ENCODE measurements around the gene MTA1. TPM values are rescaled to one million over a fixed set of nuclear protein-coding genes. Genes with fewer than 3 reads are reported as not detected.

The MTA1 gene
- total and polyA plus RNA-seq, 10 of the 15 experiments (the other 5 are each of a cell fraction or from before 2014, with no cell fraction given), result 0.14 to 162 (median 30.6) TPM

DNA sequence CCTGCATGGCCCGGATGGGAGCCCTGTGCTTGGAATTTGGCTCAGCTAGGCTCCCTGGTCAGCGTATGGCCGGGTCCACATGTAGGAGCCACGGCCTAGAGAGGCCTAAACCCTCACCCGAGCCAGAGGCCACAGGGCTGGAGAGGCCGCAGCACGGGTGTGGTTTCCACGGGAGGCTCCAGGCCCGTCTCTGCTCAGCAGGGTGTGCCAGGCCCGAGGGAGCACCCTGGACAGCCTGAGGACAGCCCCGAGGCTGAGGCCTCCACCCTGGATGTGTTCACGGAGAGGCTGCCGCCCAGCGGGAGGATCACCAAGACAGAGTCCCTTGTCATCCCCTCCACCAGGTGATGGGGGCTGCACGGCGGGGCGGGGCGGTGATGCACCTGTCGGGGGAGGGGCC is 38.9 kb upstream of the MTA1 start:
- WGBS (ENCODE audit: insufficient coverage, insufficient replicate concordance, low lambda C conversion rate, missing lambda C conversion rate), result 62% methylated on average over 14 of the region's 19 CpGs
- Histone ChIP-seq H3K9ac (ENCODE audit: control insufficient read depth, insufficient read depth, low read length) (no peak overlapping the region), H3K36me3 (ENCODE audit: control insufficient read depth in 2 of 2, insufficient read depth in 2 of 2, low read length in 1 of 2) (no peaks in the 10 kb centered on the region), H2AFZ (ENCODE audit: control insufficient read depth, low read depth, low read length) (no peak overlapping the region), H3K27me3 (replicated peaks in 1 of 2; ENCODE audit: control insufficient read depth in 2 of 2, insufficient read depth in 2 of 2, low read length in 1 of 2) (no peaks in the 10 kb centered on the region), H3K4me3 (no peak overlapping the region), H3K4me1 (ENCODE audit: control insufficient read depth, insufficient read depth, low read length) (no peaks in the 10 kb centered on the region; the same call in none of the 2 replicates), H4K20me1 (ENCODE audit: control insufficient read depth, insufficient read depth) (no peaks in the 10 kb centered on the region), H3K9me3 (replicated peaks; ENCODE audit: control insufficient read depth, insufficient read depth, low read length) (no peaks in the 10 kb centered on the region), H3K4me2 (ENCODE audit: control insufficient read depth, insufficient read depth) (no peak overlapping the region), H3K27ac (ENCODE audit: control insufficient read depth, insufficient read depth) (no peak overlapping the region), H3K79me2 (ENCODE audit: control insufficient read depth, insufficient read depth, low read length) (no peaks in the 10 kb centered on the region)
- in situ Hi-C loops (cut with MboI) (no loop called here), intact Hi-C loops (cut with micrococcal nuclease; ENCODE audit: unreplicated experiment) (no loop called here)
- TF ChIP-seq RAD51 (IDR thresholded peaks at IDR 0.05) (no peak), CBX3 (IDR thresholded peaks at IDR 0.05; ENCODE audit: borderline replicate concordance, low read depth) (no peak), KLF5 (IDR thresholded peaks at IDR 0.05; ENCODE audit: partially characterized antibody) (no peak), MEF2A (IDR thresholded peaks at IDR 0.05; ENCODE audit: insufficient read depth, low read depth, low read length) (no peak), IKZF2 (IDR thresholded peaks at IDR 0.05) (no peak), NR2C1 (IDR thresholded peaks at IDR 0.05) (no peak), TCF12 (IDR thresholded peaks at IDR 0.05; ENCODE audit: low read depth, low read length) (no peak)
- TF ChIP-seq, protein P1, sequence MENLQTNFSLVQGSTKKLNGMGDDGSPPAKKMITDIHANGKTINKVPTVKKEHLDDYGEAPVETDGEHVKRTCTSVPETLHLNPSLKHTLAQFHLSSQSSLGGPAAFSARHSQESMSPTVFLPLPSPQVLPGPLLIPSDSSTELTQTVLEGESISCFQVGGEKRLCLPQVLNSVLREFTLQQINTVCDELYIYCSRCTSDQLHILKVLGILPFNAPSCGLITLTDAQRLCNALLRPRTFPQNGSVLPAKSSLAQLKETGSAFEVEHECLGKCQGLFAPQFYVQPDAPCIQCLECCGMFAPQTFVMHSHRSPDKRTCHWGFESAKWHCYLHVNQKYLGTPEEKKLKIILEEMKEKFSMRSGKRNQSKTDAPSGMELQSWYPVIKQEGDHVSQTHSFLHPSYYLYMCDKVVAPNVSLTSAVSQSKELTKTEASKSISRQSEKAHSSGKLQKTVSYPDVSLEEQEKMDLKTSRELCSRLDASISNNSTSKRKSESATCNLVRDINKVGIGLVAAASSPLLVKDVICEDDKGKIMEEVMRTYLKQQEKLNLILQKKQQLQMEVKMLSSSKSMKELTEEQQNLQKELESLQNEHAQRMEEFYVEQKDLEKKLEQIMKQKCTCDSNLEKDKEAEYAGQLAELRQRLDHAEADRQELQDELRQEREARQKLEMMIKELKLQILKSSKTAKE (IDR thresholded peaks at IDR 0.05; ENCODE audit: low read depth, poor library complexity, severe bottlenecking), result no peak
- TF ChIP-seq, protein P2, sequence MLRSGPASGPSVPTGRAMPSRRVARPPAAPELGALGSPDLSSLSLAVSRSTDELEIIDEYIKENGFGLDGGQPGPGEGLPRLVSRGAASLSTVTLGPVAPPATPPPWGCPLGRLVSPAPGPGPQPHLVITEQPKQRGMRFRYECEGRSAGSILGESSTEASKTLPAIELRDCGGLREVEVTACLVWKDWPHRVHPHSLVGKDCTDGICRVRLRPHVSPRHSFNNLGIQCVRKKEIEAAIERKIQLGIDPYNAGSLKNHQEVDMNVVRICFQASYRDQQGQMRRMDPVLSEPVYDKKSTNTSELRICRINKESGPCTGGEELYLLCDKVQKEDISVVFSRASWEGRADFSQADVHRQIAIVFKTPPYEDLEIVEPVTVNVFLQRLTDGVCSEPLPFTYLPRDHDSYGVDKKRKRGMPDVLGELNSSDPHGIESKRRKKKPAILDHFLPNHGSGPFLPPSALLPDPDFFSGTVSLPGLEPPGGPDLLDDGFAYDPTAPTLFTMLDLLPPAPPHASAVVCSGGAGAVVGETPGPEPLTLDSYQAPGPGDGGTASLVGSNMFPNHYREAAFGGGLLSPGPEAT (IDR thresholded peaks at IDR 0.05; ENCODE audit: low read depth), result no peak
- TF ChIP-seq, protein P3, sequence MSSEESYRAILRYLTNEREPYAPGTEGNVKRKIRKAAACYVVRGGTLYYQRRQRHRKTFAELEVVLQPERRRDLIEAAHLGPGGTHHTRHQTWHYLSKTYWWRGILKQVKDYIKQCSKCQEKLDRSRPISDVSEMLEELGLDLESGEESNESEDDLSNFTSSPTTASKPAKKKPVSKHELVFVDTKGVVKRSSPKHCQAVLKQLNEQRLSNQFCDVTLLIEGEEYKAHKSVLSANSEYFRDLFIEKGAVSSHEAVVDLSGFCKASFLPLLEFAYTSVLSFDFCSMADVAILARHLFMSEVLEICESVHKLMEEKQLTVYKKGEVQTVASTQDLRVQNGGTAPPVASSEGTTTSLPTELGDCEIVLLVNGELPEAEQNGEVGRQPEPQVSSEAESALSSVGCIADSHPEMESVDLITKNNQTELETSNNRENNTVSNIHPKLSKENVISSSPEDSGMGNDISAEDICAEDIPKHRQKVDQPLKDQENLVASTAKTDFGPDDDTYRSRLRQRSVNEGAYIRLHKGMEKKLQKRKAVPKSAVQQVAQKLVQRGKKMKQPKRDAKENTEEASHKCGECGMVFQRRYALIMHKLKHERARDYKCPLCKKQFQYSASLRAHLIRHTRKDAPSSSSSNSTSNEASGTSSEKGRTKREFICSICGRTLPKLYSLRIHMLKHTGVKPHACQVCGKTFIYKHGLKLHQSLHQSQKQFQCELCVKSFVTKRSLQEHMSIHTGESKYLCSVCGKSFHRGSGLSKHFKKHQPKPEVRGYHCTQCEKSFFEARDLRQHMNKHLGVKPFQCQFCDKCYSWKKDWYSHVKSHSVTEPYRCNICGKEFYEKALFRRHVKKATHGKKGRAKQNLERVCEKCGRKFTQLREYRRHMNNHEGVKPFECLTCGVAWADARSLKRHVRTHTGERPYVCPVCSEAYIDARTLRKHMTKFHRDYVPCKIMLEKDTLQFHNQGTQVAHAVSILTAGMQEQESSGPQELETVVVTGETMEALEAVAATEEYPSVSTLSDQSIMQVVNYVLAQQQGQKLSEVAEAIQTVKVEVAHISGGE (CRISPR knock-in tag; IDR thresholded peaks at IDR 0.05), result no peak
- TF ChIP-seq, protein P4, sequence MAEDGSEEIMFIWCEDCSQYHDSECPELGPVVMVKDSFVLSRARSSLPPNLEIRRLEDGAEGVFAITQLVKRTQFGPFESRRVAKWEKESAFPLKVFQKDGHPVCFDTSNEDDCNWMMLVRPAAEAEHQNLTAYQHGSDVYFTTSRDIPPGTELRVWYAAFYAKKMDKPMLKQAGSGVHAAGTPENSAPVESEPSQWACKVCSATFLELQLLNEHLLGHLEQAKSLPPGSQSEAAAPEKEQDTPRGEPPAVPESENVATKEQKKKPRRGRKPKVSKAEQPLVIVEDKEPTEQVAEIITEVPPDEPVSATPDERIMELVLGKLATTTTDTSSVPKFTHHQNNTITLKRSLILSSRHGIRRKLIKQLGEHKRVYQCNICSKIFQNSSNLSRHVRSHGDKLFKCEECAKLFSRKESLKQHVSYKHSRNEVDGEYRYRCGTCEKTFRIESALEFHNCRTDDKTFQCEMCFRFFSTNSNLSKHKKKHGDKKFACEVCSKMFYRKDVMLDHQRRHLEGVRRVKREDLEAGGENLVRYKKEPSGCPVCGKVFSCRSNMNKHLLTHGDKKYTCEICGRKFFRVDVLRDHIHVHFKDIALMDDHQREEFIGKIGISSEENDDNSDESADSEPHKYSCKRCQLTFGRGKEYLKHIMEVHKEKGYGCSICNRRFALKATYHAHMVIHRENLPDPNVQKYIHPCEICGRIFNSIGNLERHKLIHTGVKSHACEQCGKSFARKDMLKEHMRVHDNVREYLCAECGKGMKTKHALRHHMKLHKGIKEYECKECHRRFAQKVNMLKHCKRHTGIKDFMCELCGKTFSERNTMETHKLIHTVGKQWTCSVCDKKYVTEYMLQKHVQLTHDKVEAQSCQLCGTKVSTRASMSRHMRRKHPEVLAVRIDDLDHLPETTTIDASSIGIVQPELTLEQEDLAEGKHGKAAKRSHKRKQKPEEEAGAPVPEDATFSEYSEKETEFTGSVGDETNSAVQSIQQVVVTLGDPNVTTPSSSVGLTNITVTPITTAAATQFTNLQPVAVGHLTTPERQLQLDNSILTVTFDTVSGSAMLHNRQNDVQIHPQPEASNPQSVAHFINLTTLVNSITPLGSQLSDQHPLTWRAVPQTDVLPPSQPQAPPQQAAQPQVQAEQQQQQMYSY (CRISPR knock-in tag; IDR thresholded peaks at IDR 0.05), result no peak
- FAIRE-seq (no peak), DNase-seq (ENCODE audit: low read depth, low spot score) (no peak), ATAC-seq (no peak)
- ChIA-PET CTCF (no interaction called here), POLR2A (no interaction called here), RAD21 (ENCODE audit: unreplicated experiment) (no interaction called here), SMC1A (ENCODE audit: uncharacterized antibody, unreplicated experiment) (no interaction called here)
- BruUV-seq (replicated peaks), result no TSS peak
